Lung (tissue), 12 donors: ENCODE results near the gene KSR1. TPM values are rescaled to one million over a fixed set of nuclear protein-coding genes. Genes with fewer than 3 reads are reported as not detected.

Source experiments
- ATAC-seq: fragments of 200-7000 bp; cut with Tn5 transposase; one replicate; pipeline ENCODE4 v1.9.1; 2020; ENCODE audit warnings: moderate number of reproducible peaks; ENCODE audit not compliant: insufficient read depth, low FRiP score
- DNase-seq, 3 donors: peaks; one replicate each; pipeline ENCODE4 v3.0.0-alpha.2; 2013 to 2017
- H3K27ac ChIP-seq, 2 donors: one replicate each; pipeline ENCODE4 v1.5.1; 2013; ENCODE audit warnings: mild to moderate bottlenecking in 2 of 2, moderate library complexity in 2 of 2, control low read depth in 1 of 2, inconsistent platforms in 1 of 2, low read depth in 1 of 2, low read length in 1 of 2
- H3K27me3 ChIP-seq, 3 donors: one replicate each; pipeline ENCODE4 v1.5.1; 2013; ENCODE audit warnings: low read length in 2 of 3; ENCODE audit not compliant: control insufficient read depth in 3 of 3, insufficient read depth in 3 of 3
- H3K36me3 ChIP-seq, 4 donors: one replicate each; pipeline ENCODE4 v1.5.1; 2013; ENCODE audit warnings: low read length in 4 of 4, mild to moderate bottlenecking in 1 of 4, moderate library complexity in 1 of 4; ENCODE audit not compliant: control insufficient read depth in 4 of 4, insufficient read depth in 4 of 4
- H3K4me1 ChIP-seq, 5 donors: one replicate each; pipeline ENCODE4 v1.5.1; 2013; ENCODE audit warnings: low read length in 5 of 5, mild to moderate bottlenecking in 2 of 5, moderate library complexity in 1 of 5; ENCODE audit not compliant: control insufficient read depth in 5 of 5, insufficient read depth in 5 of 5
- H3K4me3 ChIP-seq: one replicate; pipeline ENCODE4 v1.5.1; 2013; ENCODE audit warnings: mild to moderate bottlenecking, control low read depth, moderate library complexity
- H3K9ac ChIP-seq, 2 donors: one replicate each; pipeline ENCODE4 v1.5.1; 2013; ENCODE audit warnings: low read length in 2 of 2, control low read depth in 1 of 2; ENCODE audit not compliant: insufficient read depth in 1 of 2
- H3K9me3 ChIP-seq, 4 donors: one replicate each; pipeline ENCODE4 v1.5.1; 2013; ENCODE audit warnings: low read length in 3 of 4, mild to moderate bottlenecking in 1 of 4, moderate library complexity in 1 of 4; ENCODE audit not compliant: control insufficient read depth in 4 of 4, insufficient read depth in 3 of 4
- CTCF ChIP-seq: IDR thresholded peaks from 2 replicates; pipeline ENCODE4 v1.5.1; 2012; ENCODE audit warnings: mild to moderate bottlenecking; ENCODE audit errors: control extremely low read depth, extremely low read depth
- WGBS, 2 donors: extraction: QIAGEN DNeasy Blood & Tissue Kit; methylation state at CpG; one replicate each; pipeline ENCODE4 v1.1.7; 2013; 5-methylcytosine and 5-hydroxymethylcytosine counted together
- polyA plus RNA-seq, 2 donors: library from polyadenylated mRNA; stranded (reverse); fragments of 200-250 nt; gene quantifications; one replicate each; pipeline ENCODE4 v1.2.1, GENCODE V29; 2013
- total RNA-seq, 2 donors: library from RNA; depleted of rRNA in 1 of 2; stranded (reverse); fragments of >200 nt in 1 of 2; gene quantifications; one replicate each; pipeline ENCODE4 v1.2.1, GENCODE V29; 2014 to 2021
- donor health status: control.
- donor health status: control.
- donor health status: Bipolar disorder and iron deficiency.
- donor health status: healthy.
- donor health status: DM: yes; HTN: yes; CAD: no.

KSR1 gene
- total and polyA plus RNA-seq, 4 donors: 26.8 to 70.0 (median 42.3) TPM

GRCh38 chr17:27566671-27567562, 110.7 kb downstream of the KSR1 start:
- no peak overlapping the region for H3K9ac ChIP-seq
- peaks cover 0 to 4% (median 1%) of the 10 kb centered on the region in 4 donors for H3K36me3 ChIP-seq
- H3K9me3 ChIP-seq: no peaks in the 10 kb centered on the region
- no peak for ATAC-seq
- H3K27ac ChIP-seq: peak overlapping the region in 1 of 2 donors; percentile 28
- H3K4me3 ChIP-seq: no peak overlapping the region
- WGBS, 2 donors: 81 to 85% methylated on average over 14 of the region's 14 CpGs
- no peak for TF ChIP-seq CTCF
- no peak for DNase-seq
- no peaks in the 10 kb centered on the region for H3K27me3 ChIP-seq
- peaks cover 0 to 20% (median 8%) of the 10 kb centered on the region in 5 donors for H3K4me1 ChIP-seq

GRCh38 chr17:27567563-27567859, 111.3 kb downstream of the KSR1 start:
- H3K27ac ChIP-seq: peak overlapping the region in 1 of 2 donors; percentile 28
- peaks cover 0 to 4% (median 1%) of the 10 kb centered on the region in 4 donors for H3K36me3 ChIP-seq
- no peak for ATAC-seq
- no peaks in the 10 kb centered on the region for H3K27me3 ChIP-seq
- H3K9ac ChIP-seq: no peak overlapping the region
- WGBS, 2 donors: 90 to 94% methylated on average over 5 of the region's 5 CpGs
- no peak for TF ChIP-seq CTCF
- H3K9me3 ChIP-seq: no peaks in the 10 kb centered on the region
- H3K4me3 ChIP-seq: no peak overlapping the region
- no peak for DNase-seq
- peaks cover 0 to 16% (median 8%) of the 10 kb centered on the region in 5 donors for H3K4me1 ChIP-seq

- H3K27ac ChIP-seq: no peak overlapping the region
- no peak for TF ChIP-seq CTCF
- WGBS, 2 donors: 96% methylated on average over 9 of the region's 9 CpGs
- ATAC-seq (no peak), DNase-seq (no peak)
- H3K9ac ChIP-seq: no peak overlapping the region
- H3K36me3 ChIP-seq: peaks cover 0 to 4% (median 1%) of the 10 kb centered on the region in 4 donors
- H3K4me1 ChIP-seq: peaks cover 0 to 16% (median 8%) of the 10 kb centered on the region in 5 donors
- no peaks in the 10 kb centered on the region for H3K27me3 ChIP-seq
- no peaks in the 10 kb centered on the region for H3K9me3 ChIP-seq
- no peak overlapping the region for H3K4me3 ChIP-seq
Observed at GRCh38 chr17:27568216-27568615, 112.0 kb downstream of the KSR1 start.
